PC-3 (cell line): ENCODE results near the gene RNU5D-1. TPM values are rescaled to one million over a fixed set of nuclear protein-coding genes. Genes with fewer than 3 reads are reported as not detected.

Experiments
- ATAC-seq: fragments of 200-7000 bp; cut with Tn5 transposase; 2 replicates; pipeline ENCODE4 v1.9.1; 2020; ENCODE audit warnings: mild to moderate bottlenecking, moderate library complexity
- BruUV-seq: library from RNA; stranded (reverse); fragments of 400-500 nt; replicated peaks from 2 replicates; lab custom pipeline; 2021; lab: Mats Ljungman, UMichigan
- CTCF ChIA-PET: fragments of 300-600 bp; sonication (Branson Sonifier 250); formaldehyde crosslinking; loops from one replicate; lab custom pipeline; 2022; ENCODE audit warnings: antibody characterized with exemption; lab: Charles Lee
- POLR2A ChIA-PET: fragments of 300-600 bp; sonication (Branson Sonifier 250); formaldehyde crosslinking; loops from one replicate; lab custom pipeline; 2022; ENCODE audit warnings: antibody characterized with exemption; ENCODE audit not compliant: unreplicated experiment; lab: Charles Lee
- DNase-seq: peaks from one replicate; pipeline ENCODE4 v3.0.0-alpha.2; 2015
- H2AFZ ChIP-seq: fragments of 300-600 bp; sonication (generic); 2 replicates; pipeline ENCODE4 v1.6.0; 2016; ENCODE audit warnings: antibody characterized with exemption, low read length
- H3F3A ChIP-seq: fragments of 300-600 bp; sonication (generic); one replicate; pipeline ENCODE4 v1.6.0; 2017; ENCODE audit warnings: antibody characterized with exemption, low read length, control low read depth, mild to moderate bottlenecking; ENCODE audit not compliant: unreplicated experiment
- H3K27ac ChIP-seq: fragments of 300-600 bp; sonication (generic); 2 replicates; pipeline ENCODE4 v1.5.1; 2016; ENCODE audit warnings: mild to moderate bottlenecking, low read length
- H3K27me3 ChIP-seq: fragments of 300-600 bp; sonication (generic); 2 replicates; pipeline ENCODE4 v1.6.1; 2016; ENCODE audit warnings: low read length, mixed read lengths
- H3K36me3 ChIP-seq: fragments of 300-600 bp; sonication (generic); 2 replicates; pipeline ENCODE4 v1.6.1; 2016; ENCODE audit warnings: low read depth, mixed run types, low read length, mixed read lengths
- H3K4me1 ChIP-seq: fragments of 300-600 bp; sonication (generic); 2 replicates; pipeline ENCODE4 v1.5.1; 2016; ENCODE audit warnings: low read length; ENCODE audit not compliant: insufficient read depth
- H3K4me2 ChIP-seq: fragments of 300-600 bp; sonication (generic); 2 replicates; pipeline ENCODE4 v1.6.0; 2016; ENCODE audit warnings: low read length
- H3K4me3 ChIP-seq: fragments of 300-600 bp; sonication (generic); 2 replicates; pipeline ENCODE4 v1.5.1; 2016; ENCODE audit warnings: mild to moderate bottlenecking, low read length, mixed read lengths
- H3K79me2 ChIP-seq: fragments of 300-600 bp; sonication (generic); 2 replicates; pipeline ENCODE4 v1.6.1; 2017; ENCODE audit warnings: low read length, mixed read lengths
- H3K9ac ChIP-seq: fragments of 300-600 bp; sonication (generic); 2 replicates; pipeline ENCODE4 v1.6.0; 2016; ENCODE audit warnings: mild to moderate bottlenecking, low read length
- H3K9me2 ChIP-seq: fragments of 300-600 bp; sonication (generic); replicated peaks from 2 replicates; pipeline ENCODE4 v1.6.1; 2016; ENCODE audit warnings: mixed run types, low read length, mixed read lengths
- H3K9me3 ChIP-seq: fragments of 300-600 bp; sonication (generic); 2 replicates; pipeline ENCODE4 v1.6.1; 2016; ENCODE audit warnings: low read length, mixed read lengths
- H4K20me1 ChIP-seq: fragments of 300-600 bp; sonication (generic); 2 replicates; pipeline ENCODE4 v1.6.1; 2016; ENCODE audit warnings: low read length, mixed read lengths
- EZH2 ChIP-seq: fragments of 300-600 bp; sonication (generic); IDR thresholded peaks from one replicate; pipeline ENCODE4 v1.6.1; 2017; ENCODE audit warnings: antibody characterized with exemption, mild to moderate bottlenecking, low read length; ENCODE audit not compliant: unreplicated experiment
- EZH2phosphoT487 ChIP-seq: fragments of 300-600 bp; sonication (generic); IDR thresholded peaks from 2 replicates; pipeline ENCODE4 v1.6.1; 2018; ENCODE audit warnings: mild to moderate bottlenecking, antibody characterized with exemption, low read length, borderline replicate concordance
- intact Hi-C: fragments of 100-400 bp; cut with micrococcal nuclease; formaldehyde crosslinking; loops from 2 replicates; pipeline ENCODE4 v1.9.0; 2023
- total RNA-seq: library from RNA; depleted of rRNA; stranded (reverse); fragments of >200 nt; gene quantifications from 2 replicates; pipeline ENCODE4 v1.2.3, GENCODE V29; 2014
- TF ChIP-seq, protein P1 (sequence below): fragments of 300-600 bp; sonication (generic); conservative IDR thresholded peaks from 2 replicates; pipeline ENCODE4 v1.5.1; 2017; ENCODE audit warnings: antibody characterized with exemption, low read depth, mild to moderate bottlenecking, low read length

Gene RNU5D-1
- total RNA-seq, 1 experiment from 2014 or later, result not detected

- TF ChIP-seq EZH2phosphoT487 (no peak), EZH2 (no peak)
- TF ChIP-seq, protein P1, sequence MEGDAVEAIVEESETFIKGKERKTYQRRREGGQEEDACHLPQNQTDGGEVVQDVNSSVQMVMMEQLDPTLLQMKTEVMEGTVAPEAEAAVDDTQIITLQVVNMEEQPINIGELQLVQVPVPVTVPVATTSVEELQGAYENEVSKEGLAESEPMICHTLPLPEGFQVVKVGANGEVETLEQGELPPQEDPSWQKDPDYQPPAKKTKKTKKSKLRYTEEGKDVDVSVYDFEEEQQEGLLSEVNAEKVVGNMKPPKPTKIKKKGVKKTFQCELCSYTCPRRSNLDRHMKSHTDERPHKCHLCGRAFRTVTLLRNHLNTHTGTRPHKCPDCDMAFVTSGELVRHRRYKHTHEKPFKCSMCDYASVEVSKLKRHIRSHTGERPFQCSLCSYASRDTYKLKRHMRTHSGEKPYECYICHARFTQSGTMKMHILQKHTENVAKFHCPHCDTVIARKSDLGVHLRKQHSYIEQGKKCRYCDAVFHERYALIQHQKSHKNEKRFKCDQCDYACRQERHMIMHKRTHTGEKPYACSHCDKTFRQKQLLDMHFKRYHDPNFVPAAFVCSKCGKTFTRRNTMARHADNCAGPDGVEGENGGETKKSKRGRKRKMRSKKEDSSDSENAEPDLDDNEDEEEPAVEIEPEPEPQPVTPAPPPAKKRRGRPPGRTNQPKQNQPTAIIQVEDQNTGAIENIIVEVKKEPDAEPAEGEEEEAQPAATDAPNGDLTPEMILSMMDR, result no peak
Measured at GRCh38 chr1:44718091-44718490, 12.9 kb downstream of the RNU5D-1 start.

GRCh38 chr1:44717653-44718052 lies 13.3 kb downstream of the RNU5D-1 start:
- POLR2A ChIA-PET, result interaction anchor here (0.7 kb wide), 1 partner anchor 45 kb away, joined by 3 read pairs; no protein-coding TSS in a partner anchor
- H3K4me3 ChIP-seq, result no peak overlapping the region
- no peak overlapping the region for H3K4me2 ChIP-seq
- H3K9ac ChIP-seq, result no peak overlapping the region
- H3K36me3 ChIP-seq, result no peaks in the 10 kb centered on the region
- no TSS peak for BruUV-seq
- CTCF ChIA-PET, result no interaction called here
- H3K79me2 ChIP-seq, result no peaks in the 10 kb centered on the region
- ATAC-seq, result no peak
- no peaks in the 10 kb centered on the region for H3K9me2 ChIP-seq
- peaks cover 3% of the 10 kb centered on the region for H3F3A ChIP-seq
- H2AFZ ChIP-seq, result no peak overlapping the region
- H3K27me3 ChIP-seq, result no peaks in the 10 kb centered on the region
- no peak for DNase-seq
- H3K9me3 ChIP-seq, result no peaks in the 10 kb centered on the region
- no peak overlapping the region for H3K27ac ChIP-seq
- H4K20me1 ChIP-seq, result no peaks in the 10 kb centered on the region
- TF ChIP-seq, protein P1, result no peak
- intact Hi-C loops, result no loop called here
- H3K4me1 ChIP-seq, result peaks cover 11% of the 10 kb centered on the region

More at GRCh38 chr1:44718091-44718490, 12.9 kb downstream of the RNU5D-1 start:
- H3K4me2 ChIP-seq, result no peak overlapping the region
- POLR2A ChIA-PET, result interaction anchor here (0.7 kb wide), 1 partner anchor 46 kb away, joined by 3 read pairs; no protein-coding TSS in a partner anchor
- no peaks in the 10 kb centered on the region for H3K9me2 ChIP-seq
- CTCF ChIA-PET, result no interaction called here
- H3K36me3 ChIP-seq, result no peaks in the 10 kb centered on the region
- no peak overlapping the region for H2AFZ ChIP-seq
- H3F3A ChIP-seq, result peaks cover 3% of the 10 kb centered on the region
- H4K20me1 ChIP-seq, result no peaks in the 10 kb centered on the region
- H3K27ac ChIP-seq, result no peak overlapping the region
- H3K9me3 ChIP-seq, result no peaks in the 10 kb centered on the region
- no peaks in the 10 kb centered on the region for H3K79me2 ChIP-seq
- peaks cover 7% of the 10 kb centered on the region for H3K4me1 ChIP-seq
- intact Hi-C loops, result no loop called here
- ATAC-seq (no peak), DNase-seq (no peak)
- H3K9ac ChIP-seq, result no peak overlapping the region
- no peaks in the 10 kb centered on the region for H3K27me3 ChIP-seq
- H3K4me3 ChIP-seq, result no peak overlapping the region
- BruUV-seq, result no TSS peak

GRCh38 chr1:44717156-44717555 lies 13.8 kb downstream of the RNU5D-1 start:
- ChIA-PET POLR2A (interaction anchor here (0.7 kb wide), 1 partner anchor 45 kb away, joined by 3 read pairs; no protein-coding TSS in a partner anchor), CTCF (interaction anchor here (0.8 kb wide), 1 partner anchor 170 kb away, joined by 3 read pairs; no protein-coding TSS in a partner anchor)
- no peak for ATAC-seq
- peaks cover 3% of the 10 kb centered on the region for H3F3A ChIP-seq
- H3K9me3 ChIP-seq, result no peaks in the 10 kb centered on the region
- no peak overlapping the region for H3K4me2 ChIP-seq
- peaks cover 11% of the 10 kb centered on the region for H3K4me1 ChIP-seq
- TF ChIP-seq, protein P1, result no peak
- TF ChIP-seq EZH2phosphoT487 (no peak), EZH2 (no peak)
- H3K79me2 ChIP-seq, result no peaks in the 10 kb centered on the region
- no peaks in the 10 kb centered on the region for H4K20me1 ChIP-seq
- H3K4me3 ChIP-seq, result no peak overlapping the region
- no peaks in the 10 kb centered on the region for H3K36me3 ChIP-seq
- BruUV-seq, result no TSS peak
- H3K27ac ChIP-seq, result no peak overlapping the region
- no peak for DNase-seq
- intact Hi-C loops, result no loop called here
- no peaks in the 10 kb centered on the region for H3K9me2 ChIP-seq
- no peak overlapping the region for H2AFZ ChIP-seq
- no peaks in the 10 kb centered on the region for H3K27me3 ChIP-seq
- no peak overlapping the region for H3K9ac ChIP-seq
